ENCODE data around the gene PHIP. TPM values are rescaled to one million over a fixed set of nuclear protein-coding genes. Genes with fewer than 3 reads are reported as not detected.

Gene PHIP
- total and polyA plus RNA-seq, 9 donors = 11.2 to 38.5 (median 27.3) TPM

GRCh38 chr6:79028641-79029314, 49.3 kb downstream of the PHIP start:
- Histone ChIP-seq H3K4me3 (no peak overlapping the region), H3K36me3 (no peaks in the 10 kb centered on the region), H3K27me3 (no peaks in the 10 kb centered on the region), H3K9me3 (no peaks in the 10 kb centered on the region), H3K27ac (no peak overlapping the region), H3K4me1 (ENCODE audit: insufficient read depth) (peaks cover 1% of the 10 kb centered on the region)
- 98 to 100% (median 99%) methylated on average over 1 of the region's 1 CpG for WGBS, 3 donors
- intact Hi-C loops (cut with DNase I) = no loop called here
- DNase-seq = no peak
- TF ChIP-seq POLR2A (IDR thresholded peaks at IDR 0.05) (no peak), CTCF (IDR thresholded peaks at IDR 0.05) (no peak), EP300 (IDR thresholded peaks at IDR 0.05) (no peak)

- Histone ChIP-seq H3K4me1 (ENCODE audit: insufficient read depth) (no peaks in the 10 kb centered on the region), H3K36me3 (no peaks in the 10 kb centered on the region), H3K9me3 (no peaks in the 10 kb centered on the region), H3K27me3 (no peaks in the 10 kb centered on the region), H3K4me3 (no peak overlapping the region), H3K27ac (no peak overlapping the region)
- TF ChIP-seq CTCF (IDR thresholded peaks at IDR 0.05) (no peak), EP300 (IDR thresholded peaks at IDR 0.05) (no peak), POLR2A (IDR thresholded peaks at IDR 0.05) (no peak)
- intact Hi-C loops (cut with DNase I) = no loop called here
- no peak for DNase-seq
Measured at GRCh38 chr6:79011940-79012339, 66.1 kb downstream of the PHIP start.

- Histone ChIP-seq H3K36me3 (no peaks in the 10 kb centered on the region), H3K27ac (no peak overlapping the region), H3K27me3 (no peaks in the 10 kb centered on the region), H3K4me1 (ENCODE audit: insufficient read depth) (no peaks in the 10 kb centered on the region), H3K4me3 (no peak overlapping the region), H3K9me3 (no peaks in the 10 kb centered on the region)
- 89 to 99% (median 89%) methylated on average over 1 of the region's 1 CpG for WGBS, 3 donors
- DNase-seq = no peak
- TF ChIP-seq EP300 (IDR thresholded peaks at IDR 0.05) (no peak), POLR2A (IDR thresholded peaks at IDR 0.05) (no peak), CTCF (IDR thresholded peaks at IDR 0.05) (no peak)
- intact Hi-C loops (cut with DNase I) = no loop called here
Measured at GRCh38 chr6:79010422-79010821, 67.6 kb downstream of the PHIP start.

GRCh38 chr6:79009819-79010218, 68.2 kb downstream of the PHIP start:
- 92 to 100% (median 97%) methylated on average over 1 of the region's 1 CpG for WGBS, 3 donors
- intact Hi-C loops (cut with DNase I) = no loop called here
- Histone ChIP-seq H3K9me3 (no peaks in the 10 kb centered on the region), H3K27ac (no peak overlapping the region), H3K4me3 (no peak overlapping the region), H3K4me1 (ENCODE audit: insufficient read depth) (no peaks in the 10 kb centered on the region), H3K36me3 (no peaks in the 10 kb centered on the region), H3K27me3 (no peaks in the 10 kb centered on the region)
- no peak for DNase-seq
- TF ChIP-seq EP300 (IDR thresholded peaks at IDR 0.05) = no peak
- TF ChIP-seq POLR2A (IDR thresholded peaks at IDR 0.05) = no peak
- no peak for TF ChIP-seq CTCF (IDR thresholded peaks at IDR 0.05)
